Spleen (tissue), 11 donors: ENCODE measurements around the gene ZPLD1. TPM values are rescaled to one million over a fixed set of nuclear protein-coding genes. Genes with fewer than 3 reads are reported as not detected.

ENCODE experiments used
- DNase-seq: peaks from one replicate; pipeline ENCODE4 v3.0.0-alpha.2; 2020
- H3K27ac ChIP-seq, 8 donors: fragments of 200-600 bp; sonication (generic) in 7 of 8; 1 replicate in 4 of 8; 2 replicates in 4 of 8; pipeline versions ENCODE4 v1.5.0 to v1.8.0; 2016 to 2021; ENCODE audit warnings: inconsistent platforms in 4 of 8, mild to moderate bottlenecking in 4 of 8, moderate library complexity in 1 of 8
- H3K27me3 ChIP-seq, 7 donors: fragments of 200-600 bp; sonication (generic) in 6 of 7; replicated peaks in 1 of 7; 1 replicate in 4 of 7; 2 replicates in 3 of 7; pipeline versions ENCODE4 v1.5.0 to v1.8.0; 2016 to 2021; ENCODE audit warnings: inconsistent platforms in 3 of 7, mild to moderate bottlenecking in 1 of 7
- H3K36me3 ChIP-seq, 6 donors: fragments of 200-600 bp; sonication (generic) in 5 of 6; 1 replicate in 4 of 6; 2 replicates in 2 of 6; pipeline versions ENCODE4 v1.5.0 to v1.8.0; 2016 to 2021; ENCODE audit warnings: inconsistent platforms in 2 of 6
- H3K4me1 ChIP-seq, 6 donors: fragments of 200-600 bp; sonication (generic) in 5 of 6; 1 replicate in 3 of 6; 2 replicates in 3 of 6; pipeline versions ENCODE4 v1.5.0 to v1.8.0; 2016 to 2021; ENCODE audit warnings: inconsistent platforms in 3 of 6
- H3K4me3 ChIP-seq, 8 donors: fragments of 200-600 bp; sonication (generic) in 7 of 8; 1 replicate in 4 of 8; 2 replicates in 4 of 8; pipeline versions ENCODE4 v1.5.0 to v1.8.0; 2016 to 2021; ENCODE audit warnings: inconsistent platforms in 4 of 8, mild to moderate bottlenecking in 4 of 8, moderate library complexity in 2 of 8
- H3K9me3 ChIP-seq, 8 donors: fragments of 200-600 bp; sonication (generic) in 7 of 8; 1 replicate in 4 of 8; 2 replicates in 4 of 8; pipeline versions ENCODE4 v1.5.0 to v1.8.0; 2016 to 2021; ENCODE audit warnings: inconsistent platforms in 4 of 8
- CTCF ChIP-seq, 11 experiments: fragments of 200-600 bp in 7 of 11; fragments of 450-650 bp in 4 of 11; sonication (generic) in 4 of 11; IDR thresholded peaks in 8 of 11; conservative IDR thresholded peaks in 3 of 11; 1 replicate in 7 of 11; 2 replicates in 4 of 11; pipeline versions ENCODE4 v1.4.0 to v1.8.0; 2016 to 2021; ENCODE audit warnings: antibody characterized with exemption in 11 of 11, inconsistent platforms in 4 of 11, mild to moderate bottlenecking in 1 of 11
- POLR2A ChIP-seq, 3 donors: fragments of 450-650 bp; IDR thresholded peaks; one replicate each; pipeline ENCODE4 v1.5.1; 2017; ENCODE audit warnings: antibody characterized with exemption in 3 of 3, mild to moderate bottlenecking in 1 of 3
- POLR2AphosphoS5 ChIP-seq, 3 donors: sonication (generic); formaldehyde crosslinking; IDR thresholded peaks; one replicate each; pipeline ENCODE4 v1.5.1; 2017; ENCODE audit warnings: antibody characterized with exemption in 3 of 3
- WGBS, 5 donors: extraction: QIAGEN DNeasy Blood & Tissue Kit in 3 of 5; methylation state at CpG; one replicate each; pipeline versions ENCODE4 v1.1.5 to v1.1.7; 2013 to 2018; 5-methylcytosine and 5-hydroxymethylcytosine counted together
- intact Hi-C: fragments of 100-400 bp; cut with DNase I; formaldehyde crosslinking; loops from one replicate; pipeline ENCODE4 v1.15.0; 2023; ENCODE audit warnings: low total_unique reads
- polyA plus RNA-seq, 3 donors: library from polyadenylated mRNA; stranded (reverse); fragments of 200-250 nt; gene quantifications; one replicate each; pipeline ENCODE4 v1.2.1, GENCODE V29; 2013
- total RNA-seq, 7 donors: library from RNA; depleted of rRNA in 3 of 7; stranded (reverse); fragments of >200 nt in 3 of 7; fragmentation: NEBNext Ultra II Directional in 4 of 7; extraction: Animal tissue kit (Norgen Biotek cat#: 25700) in 4 of 7; gene quantifications; one replicate each; pipeline versions ENCODE4 v1.1.0 to v1.2.1, GENCODE V29; 2016 to 2021
- donor health status: healthy with polysubstance abuse.
- donor health status: DM: no; HTN: no; CAD: no; lungs with moderate emphysema.
- donor health status: DM: no; HTN: no; CAD: no.
- donor health status: Bipolar disorder and iron deficiency.
- donor health status: healthy.
- donor health status: DM: no; HTN: no; CAD: no.
- donor health status: DM: yes; HTN: yes; CAD: no.

The ZPLD1 gene
- total and polyA plus RNA-seq, 10 donors = 0.03 TPM; not detected in 9

GRCh38 chr3:102514241-102514640 is 79.4 kb downstream of the ZPLD1 start:
- WGBS, 5 donors = 44 to 62% (median 45%) methylated on average over 1 of the region's 1 CpG
- H3K27ac ChIP-seq = no peak overlapping the region
- TF ChIP-seq CTCF (IDR thresholded peaks at IDR 0.05 in 8 of 11, conservative IDR thresholded peaks at IDR 0.05 in 3 of 11) = no peak
- no peak for TF ChIP-seq POLR2AphosphoS5 (IDR thresholded peaks at IDR 0.05)
- no peak for TF ChIP-seq POLR2A (IDR thresholded peaks at IDR 0.05)
- no peaks in the 10 kb centered on the region for H3K9me3 ChIP-seq
- no peaks in the 10 kb centered on the region for H3K27me3 ChIP-seq
- H3K36me3 ChIP-seq = no peaks in the 10 kb centered on the region
- intact Hi-C loops = no loop called here
- DNase-seq = no peak
- no peaks in the 10 kb centered on the region for H3K4me1 ChIP-seq
- H3K4me3 ChIP-seq = no peak overlapping the region

- no peak for TF ChIP-seq POLR2AphosphoS5 (IDR thresholded peaks at IDR 0.05)
- no peak for TF ChIP-seq POLR2A (IDR thresholded peaks at IDR 0.05)
- TF ChIP-seq CTCF (IDR thresholded peaks at IDR 0.05 in 8 of 11, conservative IDR thresholded peaks at IDR 0.05 in 3 of 11) = no peak
- Histone ChIP-seq H3K4me1 (no peaks in the 10 kb centered on the region), H3K27ac (no peak overlapping the region), H3K36me3 (no peaks in the 10 kb centered on the region), H3K4me3 (no peak overlapping the region), H3K9me3 (no peaks in the 10 kb centered on the region), H3K27me3 (no peaks in the 10 kb centered on the region)
- WGBS, 5 donors = 79 to 89% (median 88%) methylated on average over 4 of the region's 4 CpGs
- DNase-seq = no peak
- intact Hi-C loops = no loop called here
Measured at GRCh38 chr3:102521246-102521645, 86.4 kb downstream of the ZPLD1 start.

- Histone ChIP-seq H3K36me3 (no peaks in the 10 kb centered on the region), H3K27ac (no peak overlapping the region), H3K4me3 (no peak overlapping the region), H3K9me3 (no peaks in the 10 kb centered on the region), H3K27me3 (no peaks in the 10 kb centered on the region), H3K4me1 (no peaks in the 10 kb centered on the region)
- TF ChIP-seq POLR2AphosphoS5 (IDR thresholded peaks at IDR 0.05) (no peak), CTCF (IDR thresholded peaks at IDR 0.05 in 8 of 11, conservative IDR thresholded peaks at IDR 0.05 in 3 of 11) (no peak), POLR2A (IDR thresholded peaks at IDR 0.05) (no peak)
- intact Hi-C loops = no loop called here
- DNase-seq = no peak
Measured at GRCh38 chr3:102525624-102526023, 90.8 kb downstream of the ZPLD1 start.

GRCh38 chr3:102526865-102527264 is 92.0 kb downstream of the ZPLD1 start:
- Histone ChIP-seq H3K27me3 (no peaks in the 10 kb centered on the region), H3K27ac (no peak overlapping the region), H3K4me1 (no peaks in the 10 kb centered on the region), H3K4me3 (no peak overlapping the region), H3K36me3 (no peaks in the 10 kb centered on the region), H3K9me3 (no peaks in the 10 kb centered on the region)
- DNase-seq = no peak
- intact Hi-C loops = no loop called here
- TF ChIP-seq POLR2AphosphoS5 (IDR thresholded peaks at IDR 0.05) (no peak), POLR2A (IDR thresholded peaks at IDR 0.05) (no peak), CTCF (IDR thresholded peaks at IDR 0.05 in 8 of 11, conservative IDR thresholded peaks at IDR 0.05 in 3 of 11) (no peak)
- 74 to 89% (median 76%) methylated on average over 3 of the region's 3 CpGs for WGBS, 5 donors
